SW480 (cell line): Measurements from ENCODE around the gene CDC42SE1.

Source experiments
- DNase-seq: peaks from one replicate; pipeline ENCODE4 v3.0.0-alpha.2; 2016; ENCODE audit warnings: low spot score

Gene CDC42SE1

DNA sequence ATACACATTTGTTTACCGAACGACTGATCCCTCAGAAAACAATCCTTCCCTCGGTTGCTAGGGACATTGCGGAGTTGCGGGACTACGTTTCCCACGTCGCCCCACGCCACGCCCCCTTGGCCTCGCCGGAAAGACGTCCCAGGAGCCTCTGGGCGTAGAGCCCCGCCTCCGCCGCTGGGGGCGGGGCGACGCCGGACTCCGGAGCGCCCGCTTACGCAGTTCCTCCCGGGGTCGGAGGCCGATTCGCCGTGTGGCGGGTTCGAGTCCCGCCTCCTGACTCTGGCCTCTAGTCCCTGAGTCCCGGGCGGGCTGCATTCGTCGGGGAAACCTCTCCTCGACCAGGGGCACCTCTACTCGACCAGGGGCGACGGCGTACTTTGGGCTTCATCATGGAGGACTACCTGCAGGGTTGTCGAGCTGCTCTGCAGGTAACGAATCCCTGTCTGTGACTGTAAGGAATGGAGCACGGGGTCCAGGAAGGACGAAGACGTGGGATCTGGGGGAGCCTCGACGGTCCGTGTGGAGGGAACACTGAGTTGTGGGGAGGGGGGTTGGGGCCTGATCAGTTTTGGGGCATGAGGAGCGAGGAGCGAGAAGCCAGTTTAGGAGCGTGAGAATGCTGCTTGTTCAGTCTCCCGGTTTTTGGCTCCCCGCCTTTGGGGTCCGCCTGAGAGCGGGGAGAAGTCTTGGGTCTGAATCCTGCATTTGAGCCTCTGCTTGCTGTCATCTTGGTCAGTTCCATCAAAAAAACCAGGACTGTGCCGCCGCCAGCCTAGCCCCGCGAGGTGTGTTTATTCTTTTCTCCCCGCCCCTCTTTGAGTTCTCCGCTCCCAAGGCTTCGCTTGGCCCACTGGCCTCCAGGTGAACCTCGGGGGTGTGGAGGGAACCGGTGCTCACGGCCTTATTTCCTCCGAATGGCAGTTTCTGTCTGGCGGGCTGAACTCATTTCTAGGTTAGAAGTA, 50.9 kb downstream of the CDC42SE1 start, which contains the start of gene PRUNE1:
TSS of gene PRUNE1 (plus strand) at position 206 of the 962 bp plus-strand sequence. CDS start at position 390, 184 bp downstream.
- DNase-seq, result peak; percentile 96

GRCh38 chr1:151007853-151008243, 51.6 kb downstream of the CDC42SE1 start:
- no peak for DNase-seq

DNA sequence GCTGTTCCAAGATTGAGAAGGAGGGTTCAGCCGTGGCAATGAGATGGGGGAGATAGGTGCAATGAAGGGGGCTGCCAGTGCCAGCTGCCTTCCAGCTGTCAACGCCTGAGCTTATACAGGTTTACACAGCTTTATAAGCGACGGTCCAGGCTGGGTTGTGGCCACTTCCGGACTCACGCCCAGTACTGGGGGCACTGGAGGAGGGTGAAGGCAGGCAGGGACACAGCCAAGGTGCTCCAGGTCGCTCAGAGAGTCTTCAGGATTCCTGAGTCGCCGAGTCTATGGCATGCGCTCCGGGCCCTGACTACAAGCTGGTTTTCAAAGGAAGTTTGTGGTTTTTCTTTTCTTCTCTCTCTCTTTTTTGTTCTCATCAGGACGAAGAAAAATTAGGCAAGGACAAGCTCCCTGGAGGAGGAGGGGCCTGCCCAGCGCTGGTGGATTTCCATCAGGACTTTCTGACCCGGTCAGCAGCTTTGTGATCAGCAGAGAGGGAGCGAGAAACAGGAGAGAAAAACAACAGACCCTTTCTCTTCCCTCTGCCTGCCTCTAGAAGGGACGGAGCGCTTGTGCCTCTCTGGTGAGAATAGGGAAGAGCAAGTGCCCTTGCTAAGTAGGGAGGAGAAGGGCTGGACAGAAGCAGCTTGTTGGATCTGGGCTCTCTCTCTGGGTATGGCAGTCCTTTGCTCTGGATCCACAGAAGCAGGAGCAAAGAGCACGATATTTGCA, 52.9 kb downstream of the CDC42SE1 start, which contains the start of gene MINDY1:
TSS of gene MINDY1 (minus strand) at position 576 of the 726 bp plus-strand sequence. CDS start 4,285 bp downstream, outside the sequence.
- peak; percentile 92 for DNase-seq

- DNase-seq, result peak; percentile 25
Observed at GRCh38 chr1:151005729-151006319, 53.6 kb downstream of the CDC42SE1 start.

DNA sequence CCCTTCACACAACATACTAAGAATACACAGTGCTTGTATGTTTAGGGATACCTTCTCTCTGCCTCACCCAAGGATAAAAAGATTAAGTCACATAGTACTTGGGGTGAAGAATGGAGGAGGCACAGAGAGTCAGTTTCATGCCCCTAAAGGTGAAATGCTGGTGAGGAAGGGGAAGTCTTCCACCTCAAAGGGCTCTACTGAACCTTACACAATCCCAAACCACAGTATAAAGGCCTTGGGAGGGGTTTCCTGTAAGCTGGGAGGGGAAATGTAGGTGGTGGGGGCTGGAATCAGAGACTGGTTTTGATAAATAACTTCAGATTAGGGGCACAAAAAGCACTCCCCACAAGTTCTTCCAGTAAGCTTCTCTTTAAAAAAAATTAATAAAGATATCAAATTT, 56.2 kb downstream of the CDC42SE1 start:
- DNase-seq, result no peak

DNA sequence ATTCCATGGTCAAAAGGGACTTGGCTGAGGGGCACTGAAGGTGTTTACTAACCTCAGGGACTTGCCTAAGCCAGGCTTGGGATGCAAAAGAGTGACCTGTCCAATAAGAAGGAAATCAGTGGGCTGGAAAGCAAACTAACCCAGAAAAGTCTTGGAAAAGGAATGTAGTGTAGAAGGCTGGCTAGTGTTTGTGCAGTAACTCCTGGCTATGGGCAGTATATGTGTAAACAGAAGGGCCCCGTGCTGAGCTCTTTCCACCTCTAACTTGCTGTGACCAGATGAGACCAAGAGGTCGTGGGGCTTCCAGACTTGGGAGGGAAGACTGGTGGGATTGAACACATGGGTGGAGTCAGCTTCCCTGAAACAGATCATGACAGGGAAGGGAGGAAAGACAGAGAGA, 56.8 kb downstream of the CDC42SE1 start:
- DNase-seq, result no peak

DNA sequence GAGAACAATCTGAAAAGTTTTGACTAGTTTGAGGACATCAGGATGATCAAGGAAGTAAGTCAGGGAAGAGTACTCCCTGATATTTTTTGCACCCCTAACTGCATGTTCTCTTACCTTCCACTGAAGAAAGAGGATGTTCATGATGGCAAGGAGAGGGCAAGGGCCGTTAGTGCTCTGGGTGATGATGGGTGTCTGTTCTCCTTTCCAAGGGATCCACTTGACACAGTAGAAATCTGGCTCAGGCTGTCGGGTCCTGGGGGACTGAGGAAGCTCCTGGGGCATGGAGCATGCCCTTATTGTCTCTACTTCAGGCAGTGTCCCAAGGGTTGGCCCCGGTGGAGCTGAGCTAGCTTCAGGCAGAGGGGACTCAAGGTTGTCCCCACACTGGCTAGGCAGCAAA, 57.4 kb downstream of the CDC42SE1 start:
- DNase-seq, result no peak

GRCh38 chr1:151001602-151002001, 57.8 kb downstream of the CDC42SE1 start:
- no peak for DNase-seq
